ENCODE measurements around the gene SERPINE2. TPM values are rescaled to one million over a fixed set of nuclear protein-coding genes. Genes with fewer than 3 reads are reported as not detected.
A peak's percentile ranks its signal among the peaks of the same experiment; 100 is the strongest.

SERPINE2 gene
- total and polyA plus RNA-seq, 4 experiments from 2014 or later: 0.47 to 2.0 (median 1.3) TPM

DNA sequence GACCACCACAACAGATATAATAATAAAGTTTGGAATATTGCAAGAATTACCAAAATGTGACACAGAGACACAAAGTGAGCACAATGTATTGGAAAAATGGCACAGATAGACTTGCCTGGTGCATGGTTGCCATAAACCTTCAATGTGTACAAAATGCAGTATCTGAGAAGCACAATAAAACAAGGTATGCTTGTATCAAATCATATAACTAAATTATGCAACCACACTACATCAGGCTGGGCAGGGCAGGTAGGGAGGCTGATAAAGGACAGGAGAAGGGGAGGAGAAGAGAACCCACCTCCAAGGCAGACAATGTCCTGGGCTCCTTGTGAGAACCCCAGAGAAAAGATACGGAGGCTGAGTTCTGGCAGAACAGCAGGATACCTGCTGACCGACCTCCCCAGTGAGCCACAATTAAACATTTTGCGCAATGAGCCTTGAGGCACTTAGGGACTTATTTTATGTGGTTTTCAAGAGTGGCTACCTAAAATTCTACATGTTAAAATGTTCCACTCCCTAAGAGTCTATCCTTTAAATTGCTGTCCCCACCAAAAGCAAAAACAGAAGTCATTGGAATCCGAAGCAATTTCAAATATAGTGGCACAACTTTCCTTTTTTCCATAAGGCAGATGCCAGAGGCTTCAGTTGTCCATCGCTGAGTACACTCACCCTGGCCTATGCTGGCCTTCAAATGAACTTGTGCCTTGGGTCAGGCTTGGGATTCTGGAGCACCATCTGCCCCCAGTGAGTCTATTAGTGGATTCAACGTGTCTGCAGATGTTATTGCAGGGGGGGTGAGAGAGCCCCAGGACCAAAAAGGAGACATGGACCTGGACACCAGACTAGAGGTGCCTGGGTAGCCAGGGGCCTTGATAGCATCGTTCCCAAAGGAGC lies 110.7 kb downstream of the SERPINE2 start:
- intact Hi-C loops (cut with micrococcal nuclease): no loop called here
- peaks cover 33% of the 10 kb centered on the region for H3K4me1 ChIP-seq (ENCODE audit: insufficient read depth, low read length)
- H3K36me3 ChIP-seq (ENCODE audit: insufficient read depth, low read length): no peaks in the 10 kb centered on the region
- CTCF ChIA-PET (ENCODE audit: partially characterized antibody): no interaction called here
- Mint-ChIP-seq H3K27me3 (no peaks in the 10 kb centered on the region), H3K4me3 (peak overlapping the region in 5 of 8 donors; percentile 23 to 63 (median 46)), H3K9me3 (peaks cover 0 to 2% (median 0%) of the 10 kb centered on the region in 8 donors), H3K4me1 (peaks cover 32 to 65% (median 52%) of the 10 kb centered on the region in 4 donors), H3K36me3 (peaks cover 1 to 10% of the 10 kb centered on the region in 2 donors), H3K27ac (peak overlapping the region in 5 of 7 donors; percentile 36 to 85 (median 72))
- DNase-seq: no peak
- H3K4me3 ChIP-seq (ENCODE audit: low read length in 2 of 2): no peak overlapping the region
- no peak overlapping the region for H3K27ac ChIP-seq (ENCODE audit: low read depth, low read length)
- no peaks in the 10 kb centered on the region for H3K9me3 ChIP-seq (ENCODE audit: control insufficient read depth in 1 of 2, low read length in 2 of 2)
- H3K27me3 ChIP-seq (ENCODE audit: insufficient read depth, low read length): no peaks in the 10 kb centered on the region
- POLR2A ChIA-PET (ENCODE audit: partially characterized antibody): interaction anchor here (3.0 kb wide), 1 partner anchor 17 kb away, joined by 13 read pairs; the partner anchor contains the start of gene WDFY1

DNA sequence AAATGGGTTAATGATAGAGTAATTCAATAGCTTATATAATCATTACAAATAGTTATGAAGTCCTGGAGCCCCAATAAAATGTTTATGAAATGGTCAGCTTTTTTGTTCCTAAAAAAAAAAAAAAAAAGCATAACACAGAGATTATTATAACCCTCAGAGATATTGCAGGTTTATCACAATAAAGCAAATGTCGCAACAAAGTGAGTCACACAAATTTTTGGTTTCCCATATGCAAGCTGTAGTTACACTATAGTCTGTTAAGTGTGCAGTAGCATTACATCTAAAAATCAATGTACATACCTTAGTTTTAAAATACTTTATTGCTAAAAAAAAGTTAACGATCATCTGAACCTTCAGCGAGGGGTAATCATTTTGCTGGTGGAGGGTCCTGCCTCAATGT lies 114.0 kb downstream of the SERPINE2 start:
- H3K4me1 ChIP-seq (ENCODE audit: insufficient read depth, low read length): peaks cover 17% of the 10 kb centered on the region
- intact Hi-C loops (cut with micrococcal nuclease): no loop called here
- ChIA-PET POLR2A (ENCODE audit: partially characterized antibody) (no interaction called here), CTCF (ENCODE audit: partially characterized antibody) (interaction anchor here (1.0 kb wide), 1 partner anchor 12 kb away, joined by 4 read pairs; no protein-coding TSS in a partner anchor)
- H3K9me3 Mint-ChIP-seq: peaks cover 0 to 2% (median 0%) of the 10 kb centered on the region in 8 donors
- peaks cover 6 to 15% of the 10 kb centered on the region in 2 donors for H3K36me3 Mint-ChIP-seq
- no peak overlapping the region for H3K4me3 Mint-ChIP-seq
- H3K27ac Mint-ChIP-seq: no peak overlapping the region
- no peaks in the 10 kb centered on the region for H3K9me3 ChIP-seq (ENCODE audit: control insufficient read depth in 1 of 2, low read length in 2 of 2)
- no peak for DNase-seq
- no peaks in the 10 kb centered on the region for H3K27me3 ChIP-seq (ENCODE audit: insufficient read depth, low read length)
- H3K4me3 ChIP-seq (ENCODE audit: low read length in 2 of 2): no peak overlapping the region
- H3K27me3 Mint-ChIP-seq: no peaks in the 10 kb centered on the region
- H3K4me1 Mint-ChIP-seq: peaks cover 30 to 58% (median 42%) of the 10 kb centered on the region in 4 donors
- H3K36me3 ChIP-seq (ENCODE audit: insufficient read depth, low read length): no peaks in the 10 kb centered on the region
- H3K27ac ChIP-seq (ENCODE audit: low read depth, low read length): no peak overlapping the region

Other genes with a start within 250 kb of the SERPINE2 start
- 1 to 10 TPM in 1 of 2 experiments, under 1 TPM in 1; 0.96 to 1.1 TPM for gene AP1S3, start 201.7 kb downstream of the SERPINE2 start, total RNA-seq
- 1 to 10 TPM; 1.3 to 2.6 TPM for gene AP1S3, start 201.7 kb downstream of the SERPINE2 start, polyA plus RNA-seq
- gene WDFY1, start 94.0 kb downstream of the SERPINE2 start, total RNA-seq: 10 to 100 TPM; 31.5 to 37.7 TPM
- 10 to 100 TPM; 26.5 to 30.9 TPM for gene WDFY1, start 94.0 kb downstream of the SERPINE2 start, polyA plus RNA-seq
- gene MRPL44, start 81.8 kb downstream of the SERPINE2 start, total RNA-seq: 10 to 100 TPM; 20.1 to 22.1 TPM
- gene MRPL44, start 81.8 kb downstream of the SERPINE2 start, polyA plus RNA-seq: 10 to 100 TPM; 26.5 to 45.2 TPM